ENCODE data around the gene PGGHG. TPM values are rescaled to one million over a fixed set of nuclear protein-coding genes. Genes with fewer than 3 reads are reported as not detected.
A peak's percentile ranks its signal among the peaks of the same experiment; 100 is the strongest.

Gene PGGHG
- polyA plus RNA-seq, 3 donors, result 1.6 to 82.9 (median 2.1) TPM

DNA sequence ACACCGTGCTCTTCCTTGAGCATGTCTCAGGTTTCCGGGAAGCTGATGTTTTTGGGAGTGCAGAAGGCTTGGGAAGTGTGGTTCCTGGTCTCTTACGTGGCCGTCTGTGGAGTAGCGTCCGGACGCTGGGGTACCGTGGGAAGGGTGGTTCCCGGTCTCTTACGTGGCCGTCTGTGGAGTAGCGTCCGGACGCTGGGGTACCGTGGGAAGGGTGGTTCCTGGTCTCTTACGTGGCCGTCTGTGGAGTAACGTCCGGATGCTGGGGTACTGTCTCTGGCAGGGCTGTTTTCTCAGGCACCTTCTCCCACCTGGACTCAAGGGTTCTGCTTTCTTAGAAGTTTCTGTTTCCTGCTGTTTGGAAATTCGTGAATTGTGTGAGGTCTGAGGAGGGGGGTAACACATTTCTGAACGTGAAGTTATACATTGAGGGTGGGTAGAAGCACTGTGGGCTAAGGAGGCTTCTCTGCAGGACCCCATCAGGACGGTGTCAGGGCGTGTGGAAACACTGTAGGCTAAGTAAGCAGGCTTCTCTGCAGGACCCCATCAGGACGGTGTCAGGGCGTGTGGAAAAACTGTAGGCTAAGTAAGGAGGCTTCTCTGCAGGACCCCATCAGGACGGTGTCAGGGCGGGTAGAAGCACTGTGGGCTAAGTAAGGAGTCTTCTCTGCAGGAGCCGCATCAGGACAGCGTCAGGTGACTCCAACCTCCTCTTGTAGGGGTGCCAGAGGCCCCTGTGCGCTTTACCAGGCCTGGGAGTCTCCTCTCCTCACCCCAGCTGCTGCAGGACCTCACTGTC, 37.1 kb downstream of the PGGHG start:
- Histone ChIP-seq H3K4me1 (ENCODE audit: control insufficient read depth in 1 of 2, insufficient read depth in 2 of 2, low read length in 2 of 2) (peaks cover 30 to 51% of the 10 kb centered on the region in 2 donors), H3K4me2 (replicated peaks; ENCODE audit: extremely low read depth, low read length, poor library complexity, severe bottlenecking) (peak overlapping the region; percentile 65), H3K9me3 (replicated peaks in 1 of 2; ENCODE audit: control insufficient read depth in 1 of 2, insufficient read depth in 1 of 2, low read length in 2 of 2) (peaks cover 0 to 2% of the 10 kb centered on the region in 2 donors), H2AFZ (ENCODE audit: insufficient read depth, low read depth, low read length, poor library complexity, severe bottlenecking) (peak overlapping the region; percentile 90), H3K36me3 (replicated peaks in 1 of 2; ENCODE audit: control insufficient read depth in 1 of 2, insufficient read depth in 2 of 2, low read length in 2 of 2) (no peaks in the 10 kb centered on the region), H4K20me1 (ENCODE audit: insufficient read depth, low read length) (no peaks in the 10 kb centered on the region), H3K27ac (ENCODE audit: low read depth in 1 of 2, low read length in 2 of 2) (peak overlapping the region; percentile 90 to 96), H3K79me2 (ENCODE audit: insufficient read depth, low read length) (no peaks in the 10 kb centered on the region), H3K9ac (ENCODE audit: insufficient read depth, low read length, poor library complexity, severe bottlenecking) (peak overlapping the region; percentile 60), H3K27me3 (ENCODE audit: control insufficient read depth in 2 of 2, insufficient read depth in 2 of 2, low read length in 2 of 2) (no peaks in the 10 kb centered on the region), H3K4me3 (replicated peaks in 1 of 3; ENCODE audit: low read depth in 2 of 3, low read length in 3 of 3) (peak overlapping the region in 2 of 3 experiments; percentile 9 to 58)
- Mint-ChIP-seq H3K27me3 (ENCODE audit: low read depth in 3 of 3) (peaks cover 1 to 9% (median 6%) of the 10 kb centered on the region in 3 donors), H3K4me3 (peak overlapping the region; percentile 70 to 81), H3K9me3 (peaks cover 0 to 3% (median 1%) of the 10 kb centered on the region in 7 donors), H3K36me3 (no peaks in the 10 kb centered on the region), H3K27ac (peak overlapping the region; percentile 94 to 98 (median 97)), H3K4me1 (peaks cover 46% of the 10 kb centered on the region)
- peak in 1 of 3 donors; percentile 31 for DNase-seq
- intact Hi-C loops (cut with micrococcal nuclease), result no loop called here
- 79% methylated on average over 26 of the region's 30 CpGs for WGBS (ENCODE audit: insufficient coverage)
- TF ChIP-seq, protein P1, sequence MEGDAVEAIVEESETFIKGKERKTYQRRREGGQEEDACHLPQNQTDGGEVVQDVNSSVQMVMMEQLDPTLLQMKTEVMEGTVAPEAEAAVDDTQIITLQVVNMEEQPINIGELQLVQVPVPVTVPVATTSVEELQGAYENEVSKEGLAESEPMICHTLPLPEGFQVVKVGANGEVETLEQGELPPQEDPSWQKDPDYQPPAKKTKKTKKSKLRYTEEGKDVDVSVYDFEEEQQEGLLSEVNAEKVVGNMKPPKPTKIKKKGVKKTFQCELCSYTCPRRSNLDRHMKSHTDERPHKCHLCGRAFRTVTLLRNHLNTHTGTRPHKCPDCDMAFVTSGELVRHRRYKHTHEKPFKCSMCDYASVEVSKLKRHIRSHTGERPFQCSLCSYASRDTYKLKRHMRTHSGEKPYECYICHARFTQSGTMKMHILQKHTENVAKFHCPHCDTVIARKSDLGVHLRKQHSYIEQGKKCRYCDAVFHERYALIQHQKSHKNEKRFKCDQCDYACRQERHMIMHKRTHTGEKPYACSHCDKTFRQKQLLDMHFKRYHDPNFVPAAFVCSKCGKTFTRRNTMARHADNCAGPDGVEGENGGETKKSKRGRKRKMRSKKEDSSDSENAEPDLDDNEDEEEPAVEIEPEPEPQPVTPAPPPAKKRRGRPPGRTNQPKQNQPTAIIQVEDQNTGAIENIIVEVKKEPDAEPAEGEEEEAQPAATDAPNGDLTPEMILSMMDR (IDR thresholded peaks at IDR 0.05), result no peak

DNA sequence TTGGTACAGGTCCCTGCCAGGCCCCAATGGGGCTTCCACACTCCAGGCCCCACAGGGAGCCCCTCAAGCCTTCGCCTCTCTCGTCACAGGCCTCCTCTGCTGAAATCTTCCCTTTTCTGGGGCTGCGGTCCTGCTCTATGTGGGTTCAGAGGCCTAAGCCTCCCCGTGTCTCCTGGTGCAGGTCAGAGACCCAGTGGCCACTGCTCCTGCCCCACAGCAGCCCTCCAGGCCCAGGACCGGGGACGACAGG, 37.6 kb downstream of the PGGHG start:
- intact Hi-C loops (cut with micrococcal nuclease), result no loop called here
- Mint-ChIP-seq H3K36me3 (no peaks in the 10 kb centered on the region), H3K9me3 (peaks cover 4 to 8% (median 6%) of the 10 kb centered on the region in 7 donors), H3K27me3 (ENCODE audit: low read depth in 3 of 3) (peaks cover 1 to 11% (median 6%) of the 10 kb centered on the region in 3 donors), H3K27ac (peak overlapping the region; percentile 94 to 98 (median 97)), H3K4me1 (peaks cover 47% of the 10 kb centered on the region), H3K4me3 (peak overlapping the region; percentile 70 to 81)
- H2AFZ ChIP-seq (ENCODE audit: insufficient read depth, low read depth, low read length, poor library complexity, severe bottlenecking), result peak overlapping the region; percentile 90
- peak overlapping the region; percentile 65 for H3K4me2 ChIP-seq (replicated peaks; ENCODE audit: extremely low read depth, low read length, poor library complexity, severe bottlenecking)
- DNase-seq, result peak in 1 of 3 donors; percentile 15
- peak overlapping the region in 2 of 3 experiments; percentile 9 to 58 for H3K4me3 ChIP-seq (replicated peaks in 1 of 3; ENCODE audit: low read depth in 2 of 3, low read length in 3 of 3)
- H3K27me3 ChIP-seq (ENCODE audit: control insufficient read depth in 2 of 2, insufficient read depth in 2 of 2, low read length in 2 of 2), result no peaks in the 10 kb centered on the region
- peaks cover 4 to 8% of the 10 kb centered on the region in 2 donors for H3K9me3 ChIP-seq (replicated peaks in 1 of 2; ENCODE audit: control insufficient read depth in 1 of 2, insufficient read depth in 1 of 2, low read length in 2 of 2)
- no peaks in the 10 kb centered on the region for H3K79me2 ChIP-seq (ENCODE audit: insufficient read depth, low read length)
- H3K36me3 ChIP-seq (replicated peaks in 1 of 2; ENCODE audit: control insufficient read depth in 1 of 2, insufficient read depth in 2 of 2, low read length in 2 of 2), result no peaks in the 10 kb centered on the region
- peak overlapping the region; percentile 90 to 96 for H3K27ac ChIP-seq (ENCODE audit: low read depth in 1 of 2, low read length in 2 of 2)
- H3K4me1 ChIP-seq (ENCODE audit: control insufficient read depth in 1 of 2, insufficient read depth in 2 of 2, low read length in 2 of 2), result peaks cover 28 to 49% of the 10 kb centered on the region in 2 donors
- 11% methylated on average over 6 of the region's 6 CpGs for WGBS (ENCODE audit: insufficient coverage)
- TF ChIP-seq, protein P1 (IDR thresholded peaks at IDR 0.05), result no peak
- no peaks in the 10 kb centered on the region for H4K20me1 ChIP-seq (ENCODE audit: insufficient read depth, low read length)
- H3K9ac ChIP-seq (ENCODE audit: insufficient read depth, low read length, poor library complexity, severe bottlenecking), result peak overlapping the region; percentile 60

Measured in CD14-positive monocyte (primary cell).